Activated CD8-positive, alpha-beta memory T cell treated with anti-CD3 and anti-CD28 coated beads for 36 hours (primary cell): Measurements from ENCODE around the gene PYGO1. TPM values are rescaled to one million over a fixed set of nuclear protein-coding genes. Genes with fewer than 3 reads are reported as not detected.
"Not testable (repeated sequence)": the region's sequence is repeated elsewhere in the genome, so short reads cannot be mapped to it uniquely, and the experiment has no call there.

Source experiments
- CTCF ChIA-PET: fragments of 350-600 bp; sonication (Branson Sonifier 250); formaldehyde crosslinking; loops from one replicate; lab custom pipeline; 2021; ENCODE audit warnings: antibody characterized with exemption; lab: Charles Lee
- POLR2A ChIA-PET: fragments of 350-600 bp; sonication (Branson Sonifier 250); formaldehyde crosslinking; loops from one replicate; lab custom pipeline; 2021; ENCODE audit warnings: antibody characterized with exemption; lab: Charles Lee
- total RNA-seq, 2 experiments: library from RNA; stranded (reverse); gene quantifications; one replicate each; pipeline ENCODE4 v1.2.3, GENCODE V29; 2021

PYGO1 gene
- total RNA-seq = under 1 TPM; 0.06 to 0.08 TPM

DNA sequence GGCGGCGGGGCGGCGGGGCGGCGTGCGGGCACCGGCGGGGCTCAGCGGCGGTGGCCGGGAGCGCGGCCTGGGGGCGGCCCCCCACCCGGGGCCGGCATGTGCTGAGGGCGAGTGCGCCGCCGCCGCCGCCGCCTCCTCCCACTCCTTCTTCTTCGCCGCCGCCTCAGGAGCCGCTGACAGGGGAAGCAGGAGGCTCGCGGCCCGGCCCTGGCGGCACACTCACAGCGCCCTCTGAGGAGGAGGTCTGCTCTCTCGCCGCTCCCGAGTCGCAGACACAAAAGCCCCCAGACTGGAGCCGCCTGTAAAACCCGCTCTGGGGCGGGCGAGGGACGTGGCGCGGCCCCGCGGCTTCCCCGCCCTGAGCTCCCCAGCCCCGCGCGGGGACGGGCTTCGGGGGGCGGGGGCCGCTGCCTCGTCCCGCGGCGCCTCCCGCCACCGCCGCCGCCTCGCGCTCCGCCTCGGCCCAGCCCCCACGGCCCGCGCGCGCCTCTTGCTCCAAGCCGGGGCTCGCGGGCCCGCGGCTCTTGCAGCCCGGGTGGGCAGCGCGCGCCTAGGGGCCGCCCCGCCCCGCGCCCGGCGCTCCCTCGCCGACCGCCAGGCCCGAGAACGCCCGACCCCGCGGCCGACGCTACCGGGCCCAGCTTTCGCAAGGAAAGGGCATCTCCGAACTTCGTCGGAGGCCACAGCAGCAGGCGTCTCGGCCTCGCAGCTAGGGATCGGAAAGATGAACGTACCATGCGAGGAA lies at the start of gene PYGO1:
PYGO1 (minus strand) TSS at position 276 of the 745 bp plus-strand sequence. CDS start 462 bp downstream, outside the sequence.
- ChIA-PET POLR2A (interaction anchor here (0.6 kb wide), 1 partner anchor 192 kb away, joined by 3 read pairs; no protein-coding TSS in a partner anchor), CTCF (no interaction called here)

DNA sequence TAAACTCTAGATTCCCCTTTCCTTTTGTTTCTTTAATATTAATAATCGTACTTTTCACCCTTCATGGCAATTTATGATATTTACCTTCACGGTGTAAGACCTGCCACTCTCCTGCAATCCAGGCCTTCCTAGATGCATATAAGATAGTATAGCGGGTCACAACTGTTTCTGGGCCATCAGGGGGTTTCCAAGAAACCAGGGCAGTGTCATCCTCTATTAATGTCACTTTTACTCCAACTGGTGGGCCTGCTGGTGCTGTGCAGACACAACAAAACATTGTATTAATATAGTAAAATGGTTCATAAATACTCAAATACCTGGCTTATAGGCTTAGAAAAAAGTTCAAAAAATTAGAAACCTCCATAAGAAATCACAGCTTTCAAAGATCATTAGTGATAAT lies 48.9 kb upstream of the PYGO1 start:
- POLR2A ChIA-PET = no interaction called here
- CTCF ChIA-PET = no interaction called here

DNA sequence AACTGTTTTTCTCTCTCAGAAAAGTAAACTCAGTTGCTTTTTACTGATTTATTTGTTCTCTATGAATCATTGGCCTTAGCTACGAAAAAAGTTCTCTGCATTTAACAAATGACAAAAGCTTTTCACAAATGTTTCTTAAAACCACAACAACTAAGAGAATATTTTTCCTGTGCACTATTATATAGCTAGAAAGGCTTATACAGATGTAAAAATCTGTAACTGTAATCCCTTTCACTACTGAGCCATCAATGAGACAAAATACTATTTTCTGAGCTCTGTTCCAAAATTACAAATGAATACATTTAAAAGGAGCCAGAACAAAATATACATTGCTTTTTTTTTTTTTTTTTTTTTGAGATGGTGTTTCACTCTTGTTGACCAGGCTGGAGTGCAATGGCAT lies 45.6 kb upstream of the PYGO1 start:
- POLR2A ChIA-PET = no interaction called here
- CTCF ChIA-PET = no interaction called here

- CTCF ChIA-PET = no interaction called here
- POLR2A ChIA-PET = no interaction called here
These were observed 44.3 kb upstream of the PYGO1 start for GRCh38 chr15:55632434-55632833.

DNA sequence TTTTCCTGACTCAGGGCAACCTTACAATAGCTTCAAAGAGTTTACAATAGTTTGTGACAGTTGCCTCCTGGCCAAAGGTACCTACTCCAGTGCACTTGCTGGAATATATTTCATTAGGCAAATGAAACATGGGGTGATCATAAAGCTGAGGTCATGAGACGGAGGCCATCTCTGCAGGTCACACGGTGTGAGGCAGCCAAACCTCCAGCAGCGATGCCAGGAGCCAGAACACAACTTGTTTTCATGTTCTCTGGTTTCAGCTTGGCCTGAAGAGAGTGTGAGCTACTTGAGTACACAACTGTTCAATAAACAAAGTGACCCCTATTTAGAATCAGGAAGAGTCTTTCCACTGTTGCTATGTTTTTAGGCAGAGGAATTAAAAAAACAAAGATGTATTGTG lies 42.7 kb upstream of the PYGO1 start:
- CTCF ChIA-PET = no interaction called here
- POLR2A ChIA-PET = no interaction called here

GRCh38 chr15:55628369-55628730 lies 40.2 kb upstream of the PYGO1 start:
- POLR2A ChIA-PET = no interaction called here

DNA sequence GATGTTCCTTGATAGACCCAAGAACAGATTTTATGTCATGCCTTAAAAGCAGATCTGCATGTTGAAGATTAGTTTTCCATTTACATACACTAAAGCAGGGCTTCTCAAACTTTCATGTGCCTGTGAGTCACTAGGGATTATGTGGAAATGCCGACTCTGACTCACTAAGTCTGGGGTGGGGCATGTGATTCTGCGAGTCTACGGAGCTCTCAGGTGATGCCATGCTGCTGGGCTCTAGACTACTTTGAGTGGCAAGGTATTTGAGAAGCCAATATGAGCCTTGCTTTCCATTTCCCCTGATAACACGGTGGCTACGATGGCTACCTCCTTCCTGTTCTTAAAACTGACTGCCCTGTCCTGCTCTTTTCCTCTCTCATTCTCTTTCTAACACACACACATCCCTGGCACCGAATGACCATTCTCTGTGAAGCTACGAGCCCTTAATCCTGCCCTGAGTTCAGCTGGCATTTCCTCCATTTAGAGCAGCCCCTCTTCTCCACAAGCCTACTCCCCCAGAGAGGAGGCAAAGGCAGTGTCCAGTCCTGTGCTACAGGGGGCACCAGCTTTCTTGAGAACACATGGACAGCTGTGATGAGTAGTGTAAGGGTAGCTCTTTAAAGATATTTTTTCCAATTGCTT lies 39.7 kb upstream of the PYGO1 start:
- CTCF ChIA-PET = no interaction called here

More at GRCh38 chr15:55628369-55628730, 40.2 kb upstream of the PYGO1 start:
- CTCF ChIA-PET = no interaction called here

GRCh38 chr15:55619783-55620182 lies 31.6 kb upstream of the PYGO1 start:
- CTCF ChIA-PET = no interaction called here
- POLR2A ChIA-PET = no interaction called here

More for the DNA sequence above, 39.7 kb upstream of the PYGO1 start:
- POLR2A ChIA-PET = no interaction called here

DNA sequence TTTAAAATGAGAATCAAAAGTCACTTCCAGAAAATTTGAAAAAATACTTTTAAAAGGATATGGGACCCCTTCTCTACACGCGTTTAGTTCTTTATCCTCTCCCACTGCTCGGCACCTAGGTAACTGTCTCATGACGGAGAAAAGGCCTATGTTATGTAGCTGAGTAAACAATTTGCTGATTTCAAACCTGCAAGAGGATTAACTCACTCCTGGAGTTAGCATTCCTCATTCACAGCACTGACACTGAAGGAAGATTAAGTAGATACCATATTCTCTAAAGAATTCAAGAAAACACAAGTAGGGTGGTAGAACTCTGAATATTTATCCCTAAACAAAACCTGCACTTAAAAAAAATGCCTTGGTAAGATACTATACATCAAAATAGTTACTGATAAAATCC lies 30.2 kb upstream of the PYGO1 start:
- ChIA-PET POLR2A (no interaction called here), CTCF (no interaction called here)

DNA sequence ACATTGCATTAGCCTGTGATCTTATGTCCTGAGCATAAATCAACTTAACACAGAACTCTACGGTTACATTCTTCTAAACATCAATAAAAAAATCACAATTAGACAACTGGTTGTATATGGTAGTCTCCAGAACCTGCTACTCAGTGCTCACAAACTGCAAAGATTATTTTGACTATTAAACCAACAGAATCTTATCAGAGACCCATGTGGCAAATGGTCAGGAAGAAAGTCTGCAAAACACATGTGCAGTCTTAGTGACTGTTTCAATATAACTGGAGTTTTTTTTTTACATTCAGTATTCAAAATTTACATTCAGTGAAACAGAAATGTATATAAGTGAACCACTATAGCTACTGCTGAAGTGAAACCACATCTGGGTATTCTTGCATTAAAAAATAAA lies 27.3 kb upstream of the PYGO1 start:
- ChIA-PET CTCF (no interaction called here), POLR2A (no interaction called here)

- CTCF ChIA-PET = no interaction called here
- POLR2A ChIA-PET = no interaction called here
These were observed 25.6 kb upstream of the PYGO1 start for GRCh38 chr15:55613727-55614126.

- POLR2A ChIA-PET = no interaction called here
- CTCF ChIA-PET = no interaction called here
These were observed 18.1 kb upstream of the PYGO1 start for GRCh38 chr15:55606214-55606613.

DNA sequence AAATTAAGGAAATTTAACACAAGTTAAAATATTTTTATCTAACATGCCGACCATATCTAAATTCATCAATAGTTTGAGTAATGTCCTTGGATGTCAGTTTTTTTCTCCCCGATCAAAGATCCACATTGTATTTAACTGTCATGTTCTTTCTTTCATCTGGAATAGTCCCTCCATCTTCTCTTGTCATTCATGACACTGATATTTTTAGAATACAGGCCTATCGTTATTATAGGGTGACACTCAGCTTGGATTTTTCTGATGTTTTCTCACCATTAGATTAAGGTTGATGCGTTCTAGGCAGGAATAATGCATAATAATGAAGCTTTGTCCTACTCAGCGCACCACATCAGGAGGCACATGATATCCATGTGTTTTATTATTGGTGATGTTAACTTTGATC lies 13.2 kb upstream of the PYGO1 start:
- CTCF ChIA-PET = no interaction called here
- POLR2A ChIA-PET = no interaction called here

DNA sequence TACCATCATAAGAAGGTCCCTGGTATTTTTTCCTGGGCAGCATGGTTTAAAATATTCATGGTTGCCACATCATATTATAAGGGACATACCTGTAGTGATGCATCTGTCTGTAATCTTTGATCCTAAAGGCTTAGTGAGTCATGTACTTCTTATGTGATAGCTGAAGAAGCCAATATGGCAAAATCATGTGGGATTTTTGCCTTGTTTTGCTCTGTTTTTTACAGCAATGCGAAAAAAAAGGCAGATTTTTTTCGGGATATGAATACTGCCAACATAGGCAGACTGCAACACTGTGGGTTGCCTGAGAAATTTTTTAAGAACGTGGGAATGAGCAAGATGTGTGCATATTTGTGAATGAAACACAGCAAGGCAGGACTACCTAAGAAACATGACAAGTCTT lies 11.3 kb upstream of the PYGO1 start:
- ChIA-PET CTCF (no interaction called here), POLR2A (no interaction called here)

- CTCF ChIA-PET, POLR2A ChIA-PET: not testable (repeated sequence)
These were observed 4.9 kb upstream of the PYGO1 start for GRCh38 chr15:55593019-55593418.

DNA sequence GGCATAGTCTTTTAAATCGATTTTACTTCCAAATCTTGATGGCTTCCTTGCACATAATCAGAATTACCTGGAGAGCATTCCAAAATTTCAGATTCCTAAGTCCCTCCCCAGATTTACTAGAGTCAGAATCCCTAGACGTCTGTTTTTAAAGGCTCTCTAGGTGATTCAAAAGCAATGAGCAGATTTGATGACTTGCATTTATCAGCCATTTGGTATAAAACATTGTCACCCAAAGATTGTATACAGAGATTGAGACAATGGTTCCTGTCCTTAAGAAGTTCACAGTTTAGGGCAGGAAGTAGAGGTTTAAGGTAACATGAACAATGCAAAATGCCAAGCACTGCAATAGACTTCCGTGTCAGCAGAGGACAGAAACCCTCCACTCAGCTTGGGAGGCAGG lies 2.6 kb upstream of the PYGO1 start:
- CTCF ChIA-PET = no interaction called here
- POLR2A ChIA-PET = no interaction called here

DNA sequence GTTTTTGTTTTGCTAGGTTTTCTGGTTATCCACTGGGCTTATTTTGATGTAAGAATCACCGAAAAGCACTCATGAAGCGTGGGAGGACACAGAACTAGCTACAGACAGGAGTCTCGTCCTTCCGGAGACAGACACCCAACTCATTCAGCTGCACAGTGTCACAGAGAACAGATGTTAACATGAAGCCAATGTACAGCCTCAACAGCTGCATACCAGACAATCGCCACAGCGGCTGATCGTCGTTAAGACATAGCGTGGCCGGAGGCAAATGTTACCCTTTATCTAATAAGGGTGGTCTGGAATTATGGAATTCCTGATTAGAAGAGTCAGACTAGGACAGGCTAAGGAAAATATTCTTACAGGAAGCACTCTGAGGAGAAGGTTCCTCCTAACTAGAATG lies 1.1 kb upstream of the PYGO1 start:
- ChIA-PET CTCF (no interaction called here), POLR2A (no interaction called here)

- CTCF ChIA-PET = no interaction called here
- POLR2A ChIA-PET = no interaction called here
These were observed 620 bp upstream of the PYGO1 start for GRCh38 chr15:55588815-55589115.

- ChIA-PET POLR2A (no interaction called here), CTCF (interaction anchor here (0.7 kb wide), 1 partner anchor 57 kb away, joined by 3 read pairs; no protein-coding TSS in a partner anchor)
These were observed 650 bp downstream of the PYGO1 start for GRCh38 chr15:55587321-55588069.

DNA sequence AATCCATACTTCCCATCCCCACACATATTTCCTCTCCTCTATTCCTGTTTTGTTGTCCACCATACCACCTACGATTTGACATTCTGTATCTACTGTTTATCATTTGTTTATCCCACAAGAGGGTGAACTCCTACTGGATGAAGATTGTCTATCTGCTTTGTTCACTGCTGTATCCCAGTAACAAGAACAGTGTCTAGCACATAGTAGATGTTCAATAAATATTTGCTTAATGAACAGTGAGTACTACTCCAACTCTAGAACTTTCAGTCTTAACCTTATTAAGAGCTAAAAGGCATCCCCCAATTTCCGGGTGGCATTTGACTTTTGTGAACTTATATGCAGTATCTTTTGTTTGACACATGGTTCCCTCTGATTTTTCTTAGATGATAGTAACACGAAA lies 1.3 kb downstream of the PYGO1 start:
- CTCF ChIA-PET = interaction anchor here (0.7 kb wide), 1 partner anchor 56 kb away, joined by 3 read pairs; no protein-coding TSS in a partner anchor
- POLR2A ChIA-PET = no interaction called here

GRCh38 chr15:55576943-55577342 lies 11.2 kb downstream of the PYGO1 start:
- POLR2A ChIA-PET = no interaction called here
- CTCF ChIA-PET = no interaction called here
